GM12878 (cell line): ENCODE measurements around the gene TTC33.

Source experiments
- CTCF ChIP-seq, 3 experiments: IDR thresholded peaks in 2 of 3; conservative IDR thresholded peaks in 1 of 3; 2 replicates each; pipeline ENCODE4 v1.5.1; 2011; ENCODE audit warnings: low read depth in 3 of 3, low read length in 3 of 3, mild to moderate bottlenecking in 3 of 3, control low read depth in 2 of 3, moderate library complexity in 2 of 3, inconsistent platforms in 1 of 3, mixed read lengths in 1 of 3; ENCODE audit not compliant: control insufficient read depth in 2 of 3, insufficient read depth in 1 of 3; ENCODE audit errors: extremely low read depth in 1 of 3
- HDAC6 ChIP-seq: fragments of 200-600 bp; sonication (generic); IDR thresholded peaks from one replicate; pipeline ENCODE4 v1.8.0; 2017; ENCODE audit warnings: antibody characterized with exemption; ENCODE audit not compliant: unreplicated experiment

GRCh38 chr5:40572391-40572790, 183.4 kb downstream of the TTC33 start:
- no peak for TF ChIP-seq HDAC6
- no peak for TF ChIP-seq CTCF (IDR thresholded peaks at IDR 0.05 in 2 of 3, conservative IDR thresholded peaks at IDR 0.05 in 1 of 3; ENCODE audit: control insufficient read depth in 2 of 3, extremely low read depth in 1 of 3, insufficient read depth in 1 of 3, low read depth in 3 of 3, low read length in 3 of 3)
